ENCODE data around the gene PATE3.

GRCh38 chr11:125766251-125766650 lies 21.7 kb upstream of the PATE3 start:
- TF ChIP-seq POLR2AphosphoS5 (IDR thresholded peaks at IDR 0.05) = no peak
- TF ChIP-seq CTCF (IDR thresholded peaks at IDR 0.05; ENCODE audit: poor library complexity, severe bottlenecking) = no peak
- no peak for TF ChIP-seq REST (IDR thresholded peaks at IDR 0.05; ENCODE audit: borderline replicate concordance)
- no peak for TF ChIP-seq RAD21 (conservative IDR thresholded peaks at IDR 0.05)
- TF ChIP-seq EZH2 (IDR thresholded peaks at IDR 0.05; ENCODE audit: borderline replicate concordance, insufficient read depth, low read length, poor library complexity, severe bottlenecking) = no peak
- no peak for TF ChIP-seq EP300 (conservative IDR thresholded peaks at IDR 0.05; ENCODE audit: poor library complexity, severe bottlenecking)
- TF ChIP-seq TAF1 (IDR thresholded peaks at IDR 0.05; ENCODE audit: low read depth) = no peak

All from neural cell (in vitro differentiated cells).